HepG2 (cell line): ENCODE measurements around the gene SLC9A5. TPM values are rescaled to one million over a fixed set of nuclear protein-coding genes. Genes with fewer than 3 reads are reported as not detected.
A peak's percentile ranks its signal among the peaks of the same experiment; 100 is the strongest.

Experiments
- AKAP8 ChIP-seq: sonication (generic); formaldehyde crosslinking; IDR thresholded peaks from 2 replicates; pipeline ENCODE4 v1.5.1; 2020; ENCODE audit warnings: mild to moderate bottlenecking, missing genetic modification reagents
- BRD4 ChIP-seq: sonication (generic); formaldehyde crosslinking; IDR thresholded peaks from 2 replicates; pipeline ENCODE4 v1.4.0; 2020; ENCODE audit warnings: missing genetic modification reagents
- FIP1L1 ChIP-seq: fragments of 200-400 bp; formaldehyde crosslinking; IDR thresholded peaks from 2 replicates; pipeline ENCODE4 v1.6.1; 2018; ENCODE audit warnings: low read depth, mild to moderate bottlenecking, low read length, moderate library complexity, borderline replicate concordance; ENCODE audit not compliant: insufficient read depth
- GABPB1 ChIP-seq: IDR thresholded peaks from 2 replicates; pipeline ENCODE4 v1.6.1; 2016; ENCODE audit warnings: mild to moderate bottlenecking, missing genetic modification reagents, moderate library complexity, missing compliant biosample characterization
- GATA4 ChIP-seq: sonication (generic); IDR thresholded peaks from 2 replicates; pipeline ENCODE4 v1.6.1; 2016; ENCODE audit warnings: antibody characterized with exemption, low read depth, borderline replicate concordance
- MEIS2 ChIP-seq: sonication (generic); formaldehyde crosslinking; IDR thresholded peaks from 2 replicates; pipeline ENCODE4 v1.9.0; 2021; ENCODE audit warnings: mild to moderate bottlenecking, missing genetic modification reagents
- MTF1 ChIP-seq: sonication (generic); formaldehyde crosslinking; IDR thresholded peaks from 2 replicates; pipeline ENCODE4 v1.5.0; 2020; ENCODE audit warnings: missing genetic modification reagents
- MXD4 ChIP-seq: IDR thresholded peaks from 2 replicates; pipeline ENCODE4 v1.6.1; 2016; ENCODE audit warnings: mild to moderate bottlenecking, missing biosample characterization, missing genetic modification reagents
- NFE2 ChIP-seq: sonication (generic); formaldehyde crosslinking; IDR thresholded peaks from 2 replicates; pipeline ENCODE4 v1.4.0; 2020; ENCODE audit warnings: missing genetic modification reagents
- NR2F2 ChIP-seq: IDR thresholded peaks from 2 replicates; pipeline ENCODE4 v1.6.1; 2012; ENCODE audit warnings: low read depth, inconsistent platforms, borderline replicate concordance
- PAX8 ChIP-seq: sonication (generic); formaldehyde crosslinking; IDR thresholded peaks from 2 replicates; pipeline ENCODE4 v1.8.0; 2022; ENCODE audit warnings: mild to moderate bottlenecking, missing genetic modification reagents, borderline replicate concordance
- SAP130 ChIP-seq: IDR thresholded peaks from 2 replicates; pipeline ENCODE4 v1.6.1; 2016; ENCODE audit warnings: low read depth
- WIZ ChIP-seq: sonication (generic); formaldehyde crosslinking; IDR thresholded peaks from 2 replicates; pipeline ENCODE4 v1.5.1; 2020; ENCODE audit warnings: mild to moderate bottlenecking, missing genetic modification reagents
- ZBTB1 ChIP-seq: sonication (generic); formaldehyde crosslinking; IDR thresholded peaks from 2 replicates; pipeline ENCODE4 v1.4.0; 2020; ENCODE audit warnings: missing genetic modification reagents, borderline replicate concordance
- ZNF205 ChIP-seq: IDR thresholded peaks from 2 replicates; pipeline ENCODE4 v1.6.1; 2018; ENCODE audit warnings: missing biosample characterization, missing genetic modification reagents
- ZNF224 ChIP-seq: sonication (generic); formaldehyde crosslinking; IDR thresholded peaks from 2 replicates; pipeline ENCODE4 v1.5.0; 2020; ENCODE audit warnings: mild to moderate bottlenecking, missing genetic modification reagents
- ZNF577 ChIP-seq: sonication (generic); formaldehyde crosslinking; IDR thresholded peaks from 2 replicates; pipeline ENCODE4 v1.4.0; 2020; ENCODE audit warnings: mild to moderate bottlenecking, low read depth, missing genetic modification reagents, borderline replicate concordance
- ZNF768 ChIP-seq: sonication (generic); formaldehyde crosslinking; IDR thresholded peaks from 2 replicates; pipeline ENCODE4 v1.4.0; 2020; ENCODE audit warnings: missing genetic modification reagents
- ZSCAN30 ChIP-seq: sonication (generic); formaldehyde crosslinking; IDR thresholded peaks from 2 replicates; pipeline ENCODE4 v1.5.0; 2020; ENCODE audit warnings: mild to moderate bottlenecking, missing genetic modification reagents
- ZZZ3 ChIP-seq: sonication (generic); formaldehyde crosslinking; IDR thresholded peaks from 2 replicates; pipeline ENCODE4 v1.4.0; 2020; ENCODE audit warnings: missing genetic modification reagents, mild to moderate bottlenecking, borderline replicate concordance
- polyA plus RNA-seq, 8 experiments: library from polyadenylated mRNA; depleted of rRNA in 3 of 8; stranded (reverse) in 7 of 8; unstranded in 1 of 8; fragments of >200 nt; fragmentation: Illumina TruSeq in 4 of 8; extraction: Trizol in 4 of 8; gene quantifications; 2 replicates each; pipeline versions ENCODE4 v1.2.1 to v1.2.3, GENCODE V29; 2011 to 2016; ENCODE audit warnings: low read depth in 4 of 8, missing spikeins in 1 of 8, mixed read lengths in 1 of 8; ENCODE audit not compliant: insufficient read depth in 1 of 8
- total RNA-seq, 5 experiments: library from RNA; depleted of rRNA; stranded (reverse); fragments of >200 nt; fragmentation: Illumina TruSeq; extraction: Trizol; gene quantifications; 2 replicates each; pipeline ENCODE4 v1.2.3, GENCODE V29; 2016; ENCODE audit warnings: low read depth in 1 of 5
- TF ChIP-seq, protein P1 (sequence below): sonication (generic); formaldehyde crosslinking; conservative IDR thresholded peaks from 2 replicates; pipeline ENCODE4 v1.8.0; 2022; ENCODE audit warnings: low read depth, missing genetic modification reagents
- TF ChIP-seq, protein P2 (sequence below): sonication (generic); formaldehyde crosslinking; IDR thresholded peaks from 2 replicates; pipeline ENCODE4 v1.9.0; 2022; ENCODE audit warnings: low read depth, missing genetic modification reagents
- TF ChIP-seq, protein P3 (sequence below): sonication (generic); formaldehyde crosslinking; IDR thresholded peaks from 2 replicates; pipeline ENCODE4 v1.8.1; 2022; ENCODE audit warnings: low read depth, mild to moderate bottlenecking, missing genetic modification reagents
- TF ChIP-seq, protein P4 (sequence below): sonication (generic); formaldehyde crosslinking; IDR thresholded peaks from 2 replicates; pipeline ENCODE4 v1.8.0; 2022; ENCODE audit warnings: mild to moderate bottlenecking, missing genetic modification reagents, borderline replicate concordance

Gene SLC9A5
- total and polyA plus RNA-seq, 2 of the 13 experiments (the other 11 are each of a cell fraction or from before 2014, with no cell fraction given), result 0.58 to 1.4 TPM

DNA sequence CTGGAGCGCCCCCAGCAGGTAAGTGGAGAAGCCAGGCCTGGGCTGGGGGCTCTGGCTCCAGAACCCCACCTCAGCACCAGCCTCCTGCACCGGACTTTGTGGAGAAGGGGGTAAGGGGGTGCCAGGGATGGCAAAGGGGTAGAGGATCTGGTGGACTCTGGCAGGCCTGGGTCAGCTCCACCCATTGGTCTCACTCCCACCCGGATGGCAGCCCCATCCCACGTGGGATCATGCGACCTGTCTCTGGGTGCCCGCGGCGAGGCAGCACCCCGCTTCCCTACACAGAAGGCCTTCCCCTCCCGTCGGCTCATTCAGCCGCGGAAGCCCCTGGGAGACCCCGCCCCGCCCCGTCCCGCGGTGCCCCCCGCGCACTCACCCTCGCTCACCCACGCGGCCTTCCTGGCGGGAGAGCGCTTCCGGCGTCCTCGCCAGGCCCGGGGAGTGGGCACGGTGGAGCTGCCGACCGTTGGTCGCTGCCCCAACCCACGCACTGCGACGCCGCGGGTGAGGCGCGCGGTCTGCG, 30.1 kb downstream of the SLC9A5 start (continued):
- 0 out of 2 replicates have a peak, but pooled peaks have one; percentile 29 for TF ChIP-seq MXD4
- TF ChIP-seq BRD4 (CRISPR knock-in tag), result 0 out of 2 replicates have a peak, but pooled peaks have one; percentile 47
- 0 out of 2 replicates have a peak, but pooled peaks have one; percentile 19 for TF ChIP-seq WIZ (CRISPR knock-in tag)
- no peak; the same call in 1 of the 2 replicates for TF ChIP-seq MEIS2 (CRISPR knock-in tag)
- TF ChIP-seq ZNF224, result no peak; the same call in 1 of the 2 replicates
- TF ChIP-seq ZZZ3 (CRISPR knock-in tag), result no peak
- peak; percentile 55; the same call in 1 of the 2 replicates for TF ChIP-seq NR2F2
- peak; percentile 76 for TF ChIP-seq GABPB1 (CRISPR knock-in tag)
- TF ChIP-seq ZNF205, result 0 out of 2 replicates have a peak, but pooled peaks have one; percentile 50
- no peak; the same call in 1 of the 2 replicates for TF ChIP-seq ZSCAN30 (CRISPR knock-in tag)
- TF ChIP-seq SAP130 (CRISPR knock-in tag), result peak; percentile 45
- no peak for TF ChIP-seq PAX8 (CRISPR knock-in tag)
- peak; percentile 84 for TF ChIP-seq MTF1 (CRISPR knock-in tag)
- TF ChIP-seq ZBTB1 (CRISPR knock-in tag), result no peak
- TF ChIP-seq, protein P1, sequence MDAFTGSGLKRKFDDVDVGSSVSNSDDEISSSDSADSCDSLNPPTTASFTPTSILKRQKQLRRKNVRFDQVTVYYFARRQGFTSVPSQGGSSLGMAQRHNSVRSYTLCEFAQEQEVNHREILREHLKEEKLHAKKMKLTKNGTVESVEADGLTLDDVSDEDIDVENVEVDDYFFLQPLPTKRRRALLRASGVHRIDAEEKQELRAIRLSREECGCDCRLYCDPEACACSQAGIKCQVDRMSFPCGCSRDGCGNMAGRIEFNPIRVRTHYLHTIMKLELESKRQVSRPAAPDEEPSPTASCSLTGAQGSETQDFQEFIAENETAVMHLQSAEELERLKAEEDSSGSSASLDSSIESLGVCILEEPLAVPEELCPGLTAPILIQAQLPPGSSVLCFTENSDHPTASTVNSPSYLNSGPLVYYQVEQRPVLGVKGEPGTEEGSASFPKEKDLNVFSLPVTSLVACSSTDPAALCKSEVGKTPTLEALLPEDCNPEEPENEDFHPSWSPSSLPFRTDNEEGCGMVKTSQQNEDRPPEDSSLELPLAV (CRISPR knock-in tag), result no peak
- TF ChIP-seq, protein P2, sequence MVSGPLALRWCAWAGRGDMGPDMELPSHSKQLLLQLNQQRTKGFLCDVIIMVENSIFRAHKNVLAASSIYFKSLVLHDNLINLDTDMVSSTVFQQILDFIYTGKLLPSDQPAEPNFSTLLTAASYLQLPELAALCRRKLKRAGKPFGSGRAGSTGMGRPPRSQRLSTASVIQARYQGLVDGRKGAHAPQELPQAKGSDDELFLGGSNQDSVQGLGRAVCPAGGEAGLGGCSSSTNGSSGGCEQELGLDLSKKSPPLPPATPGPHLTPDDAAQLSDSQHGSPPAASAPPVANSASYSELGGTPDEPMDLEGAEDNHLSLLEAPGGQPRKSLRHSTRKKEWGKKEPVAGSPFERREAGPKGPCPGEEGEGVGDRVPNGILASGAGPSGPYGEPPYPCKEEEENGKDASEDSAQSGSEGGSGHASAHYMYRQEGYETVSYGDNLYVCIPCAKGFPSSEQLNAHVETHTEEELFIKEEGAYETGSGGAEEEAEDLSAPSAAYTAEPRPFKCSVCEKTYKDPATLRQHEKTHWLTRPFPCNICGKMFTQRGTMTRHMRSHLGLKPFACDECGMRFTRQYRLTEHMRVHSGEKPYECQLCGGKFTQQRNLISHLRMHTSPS (CRISPR knock-in tag), result no peak
- no peak for TF ChIP-seq GATA4
- no peak for TF ChIP-seq ZNF577 (CRISPR knock-in tag)
- TF ChIP-seq, protein P3, sequence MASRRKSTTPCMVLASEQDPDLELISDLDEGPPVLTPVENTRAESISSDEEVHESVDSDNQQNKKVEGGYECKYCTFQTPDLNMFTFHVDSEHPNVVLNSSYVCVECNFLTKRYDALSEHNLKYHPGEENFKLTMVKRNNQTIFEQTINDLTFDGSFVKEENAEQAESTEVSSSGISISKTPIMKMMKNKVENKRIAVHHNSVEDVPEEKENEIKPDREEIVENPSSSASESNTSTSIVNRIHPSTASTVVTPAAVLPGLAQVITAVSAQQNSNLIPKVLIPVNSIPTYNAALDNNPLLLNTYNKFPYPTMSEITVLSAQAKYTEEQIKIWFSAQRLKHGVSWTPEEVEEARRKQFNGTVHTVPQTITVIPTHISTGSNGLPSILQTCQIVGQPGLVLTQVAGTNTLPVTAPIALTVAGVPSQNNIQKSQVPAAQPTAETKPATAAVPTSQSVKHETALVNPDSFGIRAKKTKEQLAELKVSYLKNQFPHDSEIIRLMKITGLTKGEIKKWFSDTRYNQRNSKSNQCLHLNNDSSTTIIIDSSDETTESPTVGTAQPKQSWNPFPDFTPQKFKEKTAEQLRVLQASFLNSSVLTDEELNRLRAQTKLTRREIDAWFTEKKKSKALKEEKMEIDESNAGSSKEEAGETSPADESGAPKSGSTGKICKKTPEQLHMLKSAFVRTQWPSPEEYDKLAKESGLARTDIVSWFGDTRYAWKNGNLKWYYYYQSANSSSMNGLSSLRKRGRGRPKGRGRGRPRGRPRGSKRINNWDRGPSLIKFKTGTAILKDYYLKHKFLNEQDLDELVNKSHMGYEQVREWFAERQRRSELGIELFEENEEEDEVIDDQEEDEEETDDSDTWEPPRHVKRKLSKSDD (CRISPR knock-in tag), result no peak
- TF ChIP-seq FIP1L1, result no peak
- TF ChIP-seq, protein P4, sequence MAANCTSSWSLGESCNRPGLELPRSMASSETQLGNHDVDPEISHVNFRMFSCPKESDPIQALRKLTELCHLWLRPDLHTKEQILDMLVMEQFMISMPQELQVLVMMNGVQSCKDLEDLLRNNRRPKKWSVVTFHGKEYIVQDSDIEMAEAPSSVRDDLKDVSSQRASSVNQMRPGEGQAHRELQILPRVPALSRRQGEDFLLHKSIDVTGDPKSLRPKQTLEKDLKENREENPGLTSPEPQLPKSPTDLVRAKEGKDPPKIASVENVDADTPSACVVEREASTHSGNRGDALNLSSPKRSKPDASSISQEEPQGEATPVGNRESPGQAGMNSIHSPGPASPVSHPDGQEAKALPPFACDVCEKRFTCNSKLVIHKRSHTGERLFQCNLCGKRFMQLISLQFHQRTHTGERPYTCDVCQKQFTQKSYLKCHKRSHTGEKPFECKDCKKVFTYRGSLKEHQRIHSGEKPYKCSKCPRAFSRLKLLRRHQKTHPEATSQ, result no peak
- no peak for TF ChIP-seq NFE2 (CRISPR knock-in tag)
- peak; percentile 34; the same call in 1 of the 2 replicates for TF ChIP-seq ZNF768 (CRISPR knock-in tag)
- no peak for TF ChIP-seq AKAP8
